Measurements from ENCODE around the gene SLC2A13.
A peak's percentile ranks its signal among the peaks of the same experiment; 100 is the strongest.
"Not testable (repeated sequence)": the region's sequence is repeated elsewhere in the genome, so short reads cannot be mapped to it uniquely, and the experiment has no call there.

The SLC2A13 gene

GRCh38 chr12:39803151-39803550, 302.7 kb downstream of the SLC2A13 start:
- DNase-seq: no peak

- DNase-seq: no peak
These were observed 306.9 kb downstream of the SLC2A13 start for GRCh38 chr12:39798977-39799376.

- DNase-seq: no peak
These were observed 307.5 kb downstream of the SLC2A13 start for GRCh38 chr12:39798429-39798828.

- no peak for DNase-seq
These were observed 310.4 kb downstream of the SLC2A13 start for GRCh38 chr12:39795481-39795880.

GRCh38 chr12:39792938-39793337, 312.9 kb downstream of the SLC2A13 start:
- no peak for DNase-seq

GRCh38 chr12:39788239-39788638, 317.6 kb downstream of the SLC2A13 start:
- DNase-seq: no peak

GRCh38 chr12:39785814-39786213, 320.1 kb downstream of the SLC2A13 start:
- not testable (repeated sequence) for DNase-seq

GRCh38 chr12:39782026-39782545, 323.8 kb downstream of the SLC2A13 start:
- no peak for DNase-seq

GRCh38 chr12:39780913-39781446, 324.9 kb downstream of the SLC2A13 start:
- DNase-seq: no peak

- DNase-seq: no peak
These were observed 325.4 kb downstream of the SLC2A13 start for GRCh38 chr12:39780411-39780912.

- no peak for DNase-seq
These were observed 326.0 kb downstream of the SLC2A13 start for GRCh38 chr12:39779768-39780340.

- no peak for DNase-seq
These were observed 328.4 kb downstream of the SLC2A13 start for GRCh38 chr12:39777465-39777864.

GRCh38 chr12:39773266-39773665, 332.6 kb downstream of the SLC2A13 start:
- no peak for DNase-seq

GRCh38 chr12:39772821-39773259, 333.0 kb downstream of the SLC2A13 start:
- no peak for DNase-seq

- no peak for DNase-seq
These were observed 334.4 kb downstream of the SLC2A13 start for GRCh38 chr12:39771456-39771855.

- peak in 1 of 2 experiments; percentile 58 for DNase-seq
These were observed 340.8 kb downstream of the SLC2A13 start for GRCh38 chr12:39764944-39765560.

- DNase-seq: no peak
These were observed 342.1 kb downstream of the SLC2A13 start for GRCh38 chr12:39763890-39764169.

- DNase-seq: no peak
These were observed 342.6 kb downstream of the SLC2A13 start for GRCh38 chr12:39763071-39763889.

GRCh38 chr12:39755478-39755877, 350.4 kb downstream of the SLC2A13 start:
- no peak for DNase-seq

GRCh38 chr12:39752482-39753137, 353.3 kb downstream of the SLC2A13 start:
- no peak for DNase-seq

- not testable (repeated sequence) for DNase-seq
These were observed 359.7 kb downstream of the SLC2A13 start for GRCh38 chr12:39746151-39746550.

GRCh38 chr12:39743655-39744054, 362.2 kb downstream of the SLC2A13 start:
- no peak for DNase-seq

GRCh38 chr12:39736406-39736805, 369.5 kb downstream of the SLC2A13 start:
- DNase-seq: no peak

Data from NCI-H446 (cell line).